B cell (primary cell): Measurements from ENCODE around the gene CRCP. TPM values are rescaled to one million over a fixed set of nuclear protein-coding genes. Genes with fewer than 3 reads are reported as not detected.

Experiments
- ATAC-seq: fragments of 200-7000 bp; cut with Tn5 transposase; one replicate; pipeline ENCODE4 v1.10.0; 2021; ENCODE audit warnings: low read depth, mild to moderate bottlenecking, moderate number of reproducible peaks, moderate library complexity
- CTCF ChIA-PET: fragments of 350-600 bp; sonication (Branson Sonifier 250); formaldehyde crosslinking; loops from one replicate; lab custom pipeline; 2021; ENCODE audit warnings: antibody characterized with exemption, inconsistent platforms; lab: Charles Lee
- POLR2A ChIA-PET: fragments of 350-600 bp; sonication (Branson Sonifier 250); formaldehyde crosslinking; loops from one replicate; lab custom pipeline; 2021; ENCODE audit warnings: antibody characterized with exemption; lab: Charles Lee
- DNase-seq: peaks from one replicate; pipeline ENCODE4 v3.0.0; 2013
- H2AFZ ChIP-seq: 2 replicates; pipeline ENCODE4 v1.6.1; 2012; ENCODE audit warnings: mild to moderate bottlenecking, low read depth, low read length; ENCODE audit not compliant: insufficient read depth, poor library complexity, severe bottlenecking
- H3K27ac ChIP-seq, 2 donors: 1 replicate in 1 of 2; 2 replicates in 1 of 2; pipeline ENCODE4 v1.5.1; 2012 to 2013; ENCODE audit warnings: low read length in 2 of 2, mild to moderate bottlenecking in 2 of 2, moderate library complexity in 1 of 2
- H3K27me3 ChIP-seq, 4 experiments: fragments of 200-600 bp in 1 of 4; sonication (generic) in 1 of 4; replicated peaks in 1 of 4; 1 replicate in 2 of 4; 2 replicates in 2 of 4; pipeline versions ENCODE4 v1.6.1 to v1.7.0; 2013 to 2016; ENCODE audit warnings: low read length in 3 of 4, mild to moderate bottlenecking in 2 of 4, mixed read lengths in 1 of 4, moderate library complexity in 1 of 4; ENCODE audit not compliant: insufficient read depth in 4 of 4, control insufficient read depth in 3 of 4; ENCODE audit errors: control extremely low read depth in 1 of 4
- H3K36me3 ChIP-seq, 2 experiments: replicated peaks in 1 of 2; 1 replicate in 1 of 2; 2 replicates in 1 of 2; pipeline versions ENCODE4 v1.6.1 to v1.7.1; 2013; ENCODE audit warnings: low read length in 1 of 2; ENCODE audit not compliant: insufficient read depth in 2 of 2, control insufficient read depth in 1 of 2; ENCODE audit errors: control extremely low read depth in 1 of 2, extremely low read depth in 1 of 2
- H3K4me1 ChIP-seq, 2 donors: fragments of 200-600 bp in 1 of 2; sonication (generic) in 1 of 2; 1 replicate in 1 of 2; 2 replicates in 1 of 2; pipeline versions ENCODE4 v1.5.1 to v1.6.1; 2013 to 2017; ENCODE audit warnings: low read length in 2 of 2; ENCODE audit not compliant: control insufficient read depth in 2 of 2, insufficient read depth in 2 of 2
- H3K4me2 ChIP-seq: replicated peaks from 2 replicates; pipeline ENCODE3; 2012; ENCODE audit warnings: mild to moderate bottlenecking, low read depth, low read length; ENCODE audit not compliant: poor library complexity, severe bottlenecking
- H3K4me3 ChIP-seq, 5 experiments: fragments of 200-600 bp in 1 of 5; sonication (generic) in 1 of 5; 1 replicate in 3 of 5; 2 replicates in 2 of 5; pipeline versions ENCODE4 v1.5.1 to v1.7.0; 2011 to 2016; ENCODE audit warnings: low read length in 4 of 5, mild to moderate bottlenecking in 4 of 5, low read depth in 2 of 5, control low read depth in 1 of 5, moderate library complexity in 1 of 5; ENCODE audit not compliant: insufficient read depth in 1 of 5; ENCODE audit errors: control extremely low read depth in 1 of 5, extremely low read depth in 1 of 5
- H3K79me2 ChIP-seq: fragments of 200-600 bp; sonication (generic); one replicate; pipeline ENCODE4 v1.6.0; 2016; ENCODE audit warnings: low read length; ENCODE audit not compliant: control insufficient read depth, insufficient read depth
- H3K9ac ChIP-seq: fragments of 200-600 bp; sonication (generic); 2 replicates; pipeline ENCODE4 v1.6.1; 2017; ENCODE audit warnings: mild to moderate bottlenecking, low read length, moderate library complexity
- H3K9me3 ChIP-seq, 3 donors: one replicate each; pipeline versions ENCODE4 v1.6.1 to v1.7.1; 2013; ENCODE audit warnings: low read length in 2 of 3; ENCODE audit not compliant: control insufficient read depth in 2 of 3, insufficient read depth in 1 of 3; ENCODE audit errors: control extremely low read depth in 1 of 3
- H4K20me1 ChIP-seq: 2 replicates; pipeline ENCODE4 v1.6.0; 2012; ENCODE audit warnings: mild to moderate bottlenecking, low read length; ENCODE audit not compliant: insufficient read depth, control insufficient read depth, poor library complexity, severe bottlenecking
- H3K27ac Mint-ChIP-seq: one replicate; pipeline ENCODE4 v1.8.0; 2021; ENCODE audit warnings: mixed read lengths
- H3K27me3 Mint-ChIP-seq: one replicate; pipeline ENCODE4 v1.8.0; 2021; ENCODE audit warnings: mixed read lengths
- H3K4me1 Mint-ChIP-seq: one replicate; pipeline ENCODE4 v1.8.0; 2021; ENCODE audit warnings: mixed read lengths
- H3K4me3 Mint-ChIP-seq: one replicate; pipeline ENCODE4 v1.8.0; 2021; ENCODE audit warnings: mixed read lengths
- H3K9me3 Mint-ChIP-seq: one replicate; pipeline ENCODE4 v1.8.0; 2022; ENCODE audit warnings: mixed read lengths; ENCODE audit not compliant: insufficient read depth
- CTCF ChIP-seq: fragments of 200-600 bp; IDR thresholded peaks from one replicate; pipeline ENCODE4 v1.8.0; 2022; ENCODE audit warnings: antibody characterized with exemption, mild to moderate bottlenecking
- EZH2 ChIP-seq: IDR thresholded peaks from 2 replicates; pipeline ENCODE4 v1.6.1; 2012; ENCODE audit warnings: borderline replicate concordance, low read depth, mild to moderate bottlenecking, moderate library complexity, low read length; ENCODE audit not compliant: insufficient read depth, poor library complexity, severe bottlenecking
- WGBS: methylation state at CpG from one replicate; pipeline ENCODE4 v1.1.5; 2013; ENCODE audit warnings: missing lambda C conversion rate; ENCODE audit not compliant: insufficient coverage; 5-methylcytosine and 5-hydroxymethylcytosine counted together
- intact Hi-C: fragments of 100-400 bp; cut with micrococcal nuclease; formaldehyde crosslinking; loops from one replicate; pipeline ENCODE4 v1.10.0; 2022
- polyA plus RNA-seq: library from polyadenylated mRNA; depleted of rRNA; stranded (reverse); fragments of >200 nt; gene quantifications from 2 replicates; pipeline ENCODE4 v1.2.3, GENCODE V29; 2012
- total RNA-seq, 2 donors: library from RNA; stranded (reverse); fragments of 120-200 nt in 1 of 2; gene quantifications; 1 replicate in 1 of 2; 2 replicates in 1 of 2; pipeline versions ENCODE4 v1.2.3 to v1.2.4, GENCODE V29; 2013 to 2022

CRCP gene
- total and polyA plus RNA-seq, 2 donors (not counting 1 experiment from before 2014, with no cell fraction given), result 20.8 to 39.6 TPM

GRCh38 chr7:66185680-66186187 is 71.1 kb downstream of the CRCP start:
- Histone ChIP-seq H3K4me3 (no peak overlapping the region), H3K36me3 (no peaks in the 10 kb centered on the region), H3K4me2 (no peak overlapping the region), H4K20me1 (no peaks in the 10 kb centered on the region), H3K27ac (no peak overlapping the region), H3K27me3 (no peaks in the 10 kb centered on the region), H3K79me2 (no peaks in the 10 kb centered on the region), H3K9ac (no peak overlapping the region), H3K9me3 (peaks cover 0 to 11% (median 0%) of the 10 kb centered on the region in 3 donors), H2AFZ (no peak overlapping the region), H3K4me1 (no peaks in the 10 kb centered on the region)
- WGBS, result 90% methylated on average over 6 of the region's 8 CpGs
- ChIA-PET POLR2A (no interaction called here), CTCF (no interaction called here)
- no peak for TF ChIP-seq CTCF
- intact Hi-C loops, result no loop called here
- H3K4me3 Mint-ChIP-seq, result no peak overlapping the region
- H3K27ac Mint-ChIP-seq, result no peak overlapping the region
- no peak for DNase-seq
- H3K9me3 Mint-ChIP-seq, result peaks cover 3% of the 10 kb centered on the region
- H3K27me3 Mint-ChIP-seq, result peaks cover 8% of the 10 kb centered on the region
- no peak for ATAC-seq
- H3K4me1 Mint-ChIP-seq, result no peaks in the 10 kb centered on the region

- 96% methylated on average over 3 of the region's 4 CpGs for WGBS
- peaks cover 0 to 11% (median 0%) of the 10 kb centered on the region in 3 donors for H3K9me3 ChIP-seq
- Mint-ChIP-seq H3K9me3 (peaks cover 3% of the 10 kb centered on the region), H3K4me1 (no peaks in the 10 kb centered on the region), H3K27me3 (peaks cover 8% of the 10 kb centered on the region), H3K27ac (no peak overlapping the region), H3K4me3 (no peak overlapping the region)
- DNase-seq, result no peak
- no peaks in the 10 kb centered on the region for H4K20me1 ChIP-seq
- no peak overlapping the region for H3K4me2 ChIP-seq
- H3K79me2 ChIP-seq, result no peaks in the 10 kb centered on the region
- no peaks in the 10 kb centered on the region for H3K4me1 ChIP-seq
- no peaks in the 10 kb centered on the region for H3K36me3 ChIP-seq
- ChIA-PET CTCF (no interaction called here), POLR2A (no interaction called here)
- no peak overlapping the region for H3K27ac ChIP-seq
- intact Hi-C loops, result no loop called here
- no peak overlapping the region for H3K9ac ChIP-seq
- no peak overlapping the region for H3K4me3 ChIP-seq
- no peaks in the 10 kb centered on the region for H3K27me3 ChIP-seq
- no peak for TF ChIP-seq EZH2
- TF ChIP-seq CTCF, result no peak
- no peak for ATAC-seq
- H2AFZ ChIP-seq, result no peak overlapping the region
Observed at GRCh38 chr7:66186991-66187390, 72.3 kb downstream of the CRCP start.
